Activated CD4-positive, alpha-beta T cell treated with anti-CD3 and anti-CD28 coated beads for 1 hour (primary cell): ENCODE results near the gene GALNT17.
"Not testable (repeated sequence)": the region's sequence is repeated elsewhere in the genome, so short reads cannot be mapped to it uniquely, and the experiment has no call there.

ENCODE experiments used
- DNase-seq: peaks from one replicate; pipeline ENCODE4 v3.0.0-alpha.2; 2020

GALNT17 gene

GRCh38 chr7:71171476-71171875, 39.5 kb downstream of the GALNT17 start:
- no peak for DNase-seq

GRCh38 chr7:71173955-71174354, 42.0 kb downstream of the GALNT17 start:
- no peak for DNase-seq

- DNase-seq: no peak
These were observed 50.5 kb downstream of the GALNT17 start for GRCh38 chr7:71182438-71182935.

- DNase-seq: no peak
These were observed 52.2 kb downstream of the GALNT17 start for GRCh38 chr7:71184136-71184535.

GRCh38 chr7:71184609-71185008, 52.7 kb downstream of the GALNT17 start:
- DNase-seq: no peak

- DNase-seq: no peak
These were observed 54.7 kb downstream of the GALNT17 start for GRCh38 chr7:71186535-71187057.

GRCh38 chr7:71191771-71192170, 59.8 kb downstream of the GALNT17 start:
- no peak for DNase-seq

- DNase-seq: no peak
These were observed 61.3 kb downstream of the GALNT17 start for GRCh38 chr7:71193099-71193810.

- no peak for DNase-seq
These were observed 66.4 kb downstream of the GALNT17 start for GRCh38 chr7:71198391-71198790.

GRCh38 chr7:71198887-71199286, 66.9 kb downstream of the GALNT17 start:
- DNase-seq: no peak

GRCh38 chr7:71206184-71206583, 74.2 kb downstream of the GALNT17 start:
- DNase-seq: no peak

GRCh38 chr7:71208881-71209280, 76.9 kb downstream of the GALNT17 start:
- DNase-seq: no peak

- not testable (repeated sequence) for DNase-seq
These were observed 77.5 kb downstream of the GALNT17 start for GRCh38 chr7:71209484-71209883.

- DNase-seq: no peak
These were observed 78.3 kb downstream of the GALNT17 start for GRCh38 chr7:71210220-71210619.

GRCh38 chr7:71212433-71212832, 80.5 kb downstream of the GALNT17 start:
- DNase-seq: not testable (repeated sequence)

- DNase-seq: no peak
These were observed 84.3 kb downstream of the GALNT17 start for GRCh38 chr7:71216211-71216610.

GRCh38 chr7:71220210-71220695, 88.3 kb downstream of the GALNT17 start:
- DNase-seq: no peak

GRCh38 chr7:71221049-71221448, 89.1 kb downstream of the GALNT17 start:
- no peak for DNase-seq

GRCh38 chr7:71221549-71221948, 89.6 kb downstream of the GALNT17 start:
- no peak for DNase-seq

- no peak for DNase-seq
These were observed 95.2 kb downstream of the GALNT17 start for GRCh38 chr7:71227126-71227525.

GRCh38 chr7:71229148-71229547, 97.2 kb downstream of the GALNT17 start:
- no peak for DNase-seq

GRCh38 chr7:71229699-71230098, 97.8 kb downstream of the GALNT17 start:
- no peak for DNase-seq

GRCh38 chr7:71235253-71235652, 103.3 kb downstream of the GALNT17 start:
- DNase-seq: no peak

GRCh38 chr7:71236230-71237105, 104.5 kb downstream of the GALNT17 start:
- DNase-seq: no peak
